ENCODE results near the gene ZACN.

- TF ChIP-seq CTCF (IDR thresholded peaks at IDR 0.05; ENCODE audit: low read depth, low read length, poor library complexity, severe bottlenecking) (no peak), EZH2phosphoT487 (IDR thresholded peaks at IDR 0.05; ENCODE audit: borderline replicate concordance, low read length) (no peak)
These were observed 42.3 kb upstream of the ZACN start for GRCh38 chr17:76036497-76037261.

Measured in DOHH2 (cell line).